CD4-positive, alpha-beta memory T cell (primary cell): ENCODE results near the gene ADCY1. TPM values are rescaled to one million over a fixed set of nuclear protein-coding genes. Genes with fewer than 3 reads are reported as not detected.

Experiments
- CTCF ChIA-PET: fragments of 350-600 bp; sonication (Branson Sonifier 250); formaldehyde crosslinking; loops from one replicate; lab custom pipeline; 2021; ENCODE audit warnings: inconsistent platforms; ENCODE audit not compliant: partially characterized antibody; lab: Charles Lee
- POLR2A ChIA-PET: fragments of 350-600 bp; sonication (Branson Sonifier 250); formaldehyde crosslinking; loops from one replicate; lab custom pipeline; 2021; ENCODE audit not compliant: partially characterized antibody; lab: Charles Lee
- DNase-seq, 5 donors: peaks; one replicate each; pipeline versions ENCODE4 v3.0.0 to v3.0.0-alpha.2; 2020 to 2022; ENCODE audit warnings: mixed read lengths in 1 of 5
- H3K27ac ChIP-seq: one replicate; pipeline ENCODE4 v1.7.0; 2013; ENCODE audit warnings: low read depth, low read length
- H3K27me3 ChIP-seq: 2 replicates; pipeline ENCODE4 v1.7.0; 2013; ENCODE audit warnings: mild to moderate bottlenecking, low read length, moderate library complexity; ENCODE audit not compliant: insufficient read depth
- H3K36me3 ChIP-seq: 2 replicates; pipeline ENCODE4 v1.7.0; 2013; ENCODE audit warnings: mild to moderate bottlenecking, low read length, moderate library complexity; ENCODE audit not compliant: insufficient read depth
- H3K4me1 ChIP-seq: 2 replicates; pipeline ENCODE4 v1.7.0; 2013; ENCODE audit warnings: mild to moderate bottlenecking, low read length, moderate library complexity; ENCODE audit not compliant: insufficient read depth
- H3K4me3 ChIP-seq, 2 donors: one replicate each; pipeline ENCODE4 v1.7.0; 2013; ENCODE audit warnings: low read length in 2 of 2, mild to moderate bottlenecking in 1 of 2
- H3K9me3 ChIP-seq, 2 donors: one replicate each; pipeline ENCODE4 v1.7.0; 2013; ENCODE audit warnings: low read length in 2 of 2, control low read depth in 1 of 2; ENCODE audit not compliant: control insufficient read depth in 1 of 2
- H3K27ac Mint-ChIP-seq, 7 donors: one replicate each; pipeline ENCODE4 v1.8.0; 2020 to 2021; ENCODE audit warnings: mixed read lengths in 7 of 7, mild to moderate bottlenecking in 6 of 7, inconsistent platforms in 3 of 7, moderate library complexity in 3 of 7
- H3K27me3 Mint-ChIP-seq, 2 donors: one replicate each; pipeline ENCODE4 v1.8.0; 2020 to 2021; ENCODE audit warnings: mixed read lengths in 2 of 2
- H3K36me3 Mint-ChIP-seq, 2 donors: one replicate each; pipeline ENCODE4 v1.8.0; 2020 to 2021; ENCODE audit warnings: mixed read lengths in 2 of 2, inconsistent platforms in 1 of 2, mild to moderate bottlenecking in 1 of 2
- H3K4me1 Mint-ChIP-seq, 4 donors: one replicate each; pipeline ENCODE4 v1.8.0; 2020 to 2021; ENCODE audit warnings: mixed read lengths in 4 of 4, mild to moderate bottlenecking in 1 of 4
- H3K4me3 Mint-ChIP-seq, 8 donors: one replicate each; pipeline ENCODE4 v1.8.0; 2020 to 2021; ENCODE audit warnings: mixed read lengths in 8 of 8, mild to moderate bottlenecking in 7 of 8, moderate library complexity in 6 of 8, inconsistent platforms in 3 of 8
- H3K9me3 Mint-ChIP-seq, 8 donors: one replicate each; pipeline ENCODE4 v1.8.0; 2020 to 2021; ENCODE audit warnings: mixed read lengths in 8 of 8, mild to moderate bottlenecking in 5 of 8, inconsistent platforms in 3 of 8, moderate library complexity in 1 of 8
- intact Hi-C: fragments of 100-400 bp; cut with micrococcal nuclease; formaldehyde crosslinking; loops from one replicate; pipeline ENCODE4 v1.15.1; 2023
- polyA plus RNA-seq, 2 donors: library from polyadenylated mRNA; unstranded; fragments of 300-500 nt; fragmentation: Illumina TruSeq; gene quantifications; one replicate each; pipeline ENCODE4 v1.2.3, GENCODE V29; 2021
- total RNA-seq, 2 experiments: library from RNA; stranded (reverse); gene quantifications; one replicate each; pipeline ENCODE4 v1.2.3, GENCODE V29; 2021

ADCY1 gene
- total and polyA plus RNA-seq, 4 experiments from 2014 or later: 0.02 TPM; not detected in 3

- ChIA-PET POLR2A (no interaction called here), CTCF (no interaction called here)
- Histone ChIP-seq H3K36me3 (no peaks in the 10 kb centered on the region), H3K4me1 (no peaks in the 10 kb centered on the region), H3K27ac (no peak overlapping the region), H3K4me3 (no peak overlapping the region), H3K27me3 (no peaks in the 10 kb centered on the region), H3K9me3 (no peaks in the 10 kb centered on the region)
- Mint-ChIP-seq H3K9me3 (no peaks in the 10 kb centered on the region), H3K4me3 (no peak overlapping the region), H3K27ac (no peak overlapping the region), H3K4me1 (no peaks in the 10 kb centered on the region), H3K27me3 (peaks cover 3 to 7% of the 10 kb centered on the region in 2 donors), H3K36me3 (no peaks in the 10 kb centered on the region)
- DNase-seq: no peak
- intact Hi-C loops: no loop called here
Measured at GRCh38 chr7:45594745-45595535, 20.8 kb downstream of the ADCY1 start.

- no peaks in the 10 kb centered on the region for H3K9me3 ChIP-seq
- Mint-ChIP-seq H3K27ac (no peak overlapping the region), H3K4me1 (no peaks in the 10 kb centered on the region), H3K27me3 (peaks cover 3 to 9% of the 10 kb centered on the region in 2 donors), H3K36me3 (no peaks in the 10 kb centered on the region), H3K4me3 (no peak overlapping the region), H3K9me3 (no peaks in the 10 kb centered on the region)
- no peak for DNase-seq
- intact Hi-C loops: no loop called here
- no peaks in the 10 kb centered on the region for H3K36me3 ChIP-seq
- no peaks in the 10 kb centered on the region for H3K4me1 ChIP-seq
- H3K4me3 ChIP-seq: no peak overlapping the region
- ChIA-PET CTCF (no interaction called here), POLR2A (no interaction called here)
- H3K27ac ChIP-seq: no peak overlapping the region
- H3K27me3 ChIP-seq: no peaks in the 10 kb centered on the region
Measured at GRCh38 chr7:45595809-45596664, 21.9 kb downstream of the ADCY1 start.

GRCh38 chr7:45596665-45597095 is 22.5 kb downstream of the ADCY1 start:
- ChIA-PET CTCF (no interaction called here), POLR2A (no interaction called here)
- H3K9me3 ChIP-seq: no peaks in the 10 kb centered on the region
- peaks cover 3 to 7% of the 10 kb centered on the region in 2 donors for H3K27me3 Mint-ChIP-seq
- no peaks in the 10 kb centered on the region for H3K27me3 ChIP-seq
- no peak overlapping the region for H3K4me3 Mint-ChIP-seq
- H3K36me3 ChIP-seq: no peaks in the 10 kb centered on the region
- no peaks in the 10 kb centered on the region for H3K4me1 Mint-ChIP-seq
- H3K27ac Mint-ChIP-seq: no peak overlapping the region
- no peaks in the 10 kb centered on the region for H3K36me3 Mint-ChIP-seq
- intact Hi-C loops: no loop called here
- H3K27ac ChIP-seq: no peak overlapping the region
- H3K4me1 ChIP-seq: no peaks in the 10 kb centered on the region
- H3K4me3 ChIP-seq: no peak overlapping the region
- DNase-seq: no peak
- H3K9me3 Mint-ChIP-seq: no peaks in the 10 kb centered on the region

GRCh38 chr7:45597286-45597984 is 23.3 kb downstream of the ADCY1 start:
- H3K27me3 ChIP-seq: no peaks in the 10 kb centered on the region
- ChIA-PET POLR2A (no interaction called here), CTCF (interaction anchor here (1.2 kb wide), 1 partner anchor 10 kb away, joined by 5 read pairs; no protein-coding TSS in a partner anchor)
- H3K4me3 ChIP-seq: no peak overlapping the region
- H3K4me1 Mint-ChIP-seq: no peaks in the 10 kb centered on the region
- H3K4me1 ChIP-seq: no peaks in the 10 kb centered on the region
- no peak overlapping the region for H3K4me3 Mint-ChIP-seq
- intact Hi-C loops: no loop called here
- H3K27ac ChIP-seq: no peak overlapping the region
- DNase-seq: no peak
- H3K36me3 Mint-ChIP-seq: no peaks in the 10 kb centered on the region
- H3K36me3 ChIP-seq: no peaks in the 10 kb centered on the region
- no peak overlapping the region for H3K27ac Mint-ChIP-seq
- H3K27me3 Mint-ChIP-seq: peaks cover 3 to 7% of the 10 kb centered on the region in 2 donors
- H3K9me3 Mint-ChIP-seq: no peaks in the 10 kb centered on the region
- no peaks in the 10 kb centered on the region for H3K9me3 ChIP-seq

- no peaks in the 10 kb centered on the region for H3K9me3 Mint-ChIP-seq
- H3K36me3 ChIP-seq: no peaks in the 10 kb centered on the region
- H3K36me3 Mint-ChIP-seq: no peaks in the 10 kb centered on the region
- intact Hi-C loops: no loop called here
- H3K27me3 Mint-ChIP-seq: peaks cover 3 to 7% of the 10 kb centered on the region in 2 donors
- no peak overlapping the region for H3K27ac ChIP-seq
- H3K9me3 ChIP-seq: no peaks in the 10 kb centered on the region
- H3K4me1 ChIP-seq: no peaks in the 10 kb centered on the region
- no peak overlapping the region for H3K4me3 ChIP-seq
- no peak overlapping the region for H3K27ac Mint-ChIP-seq
- H3K4me3 Mint-ChIP-seq: no peak overlapping the region
- DNase-seq: no peak
- POLR2A ChIA-PET: no interaction called here
- no peaks in the 10 kb centered on the region for H3K4me1 Mint-ChIP-seq
- CTCF ChIA-PET: no interaction called here
- H3K27me3 ChIP-seq: no peaks in the 10 kb centered on the region
Measured at GRCh38 chr7:45598886-45599520, 24.8 kb downstream of the ADCY1 start.

- H3K9me3 Mint-ChIP-seq: no peaks in the 10 kb centered on the region
- H3K4me1 Mint-ChIP-seq: no peaks in the 10 kb centered on the region
- H3K27me3 Mint-ChIP-seq: peaks cover 3 to 7% of the 10 kb centered on the region in 2 donors
Measured at GRCh38 chr7:45599851-45600706, 25.9 kb downstream of the ADCY1 start.

More at GRCh38 chr7:45599851-45600706, 25.9 kb downstream of the ADCY1 start:
- no peaks in the 10 kb centered on the region for H3K36me3 ChIP-seq
- H3K9me3 ChIP-seq: no peaks in the 10 kb centered on the region
- intact Hi-C loops: no loop called here
- no peak overlapping the region for H3K27ac ChIP-seq
- H3K36me3 Mint-ChIP-seq: no peaks in the 10 kb centered on the region
- ChIA-PET POLR2A (no interaction called here), CTCF (no interaction called here)
- no peaks in the 10 kb centered on the region for H3K4me1 ChIP-seq
- H3K4me3 ChIP-seq: no peak overlapping the region
- H3K27ac Mint-ChIP-seq: no peak overlapping the region
- no peak overlapping the region for H3K4me3 Mint-ChIP-seq
- DNase-seq: no peak
- H3K27me3 ChIP-seq: no peaks in the 10 kb centered on the region
